NOMO-1 treated with dmso at 0.1 percent for 144 hours (cell line): ENCODE measurements around the gene KRAS.

Source experiments
- DNase-seq: peaks from one replicate; lab custom pipeline; 2025; ENCODE audit not compliant: unreplicated experiment; lab: John Stamatoyannopoulos, UW

KRAS gene

GRCh38 chr12:25256826-25257225 lies 6.1 kb upstream of the KRAS start:
- DNase-seq: no peak

GRCh38 chr12:25256005-25256404 lies 5.3 kb upstream of the KRAS start:
- DNase-seq: no peak

- no peak for DNase-seq
Measured at GRCh38 chr12:25254271-25254880, 3.6 kb upstream of the KRAS start.

- no peak for DNase-seq
Measured at GRCh38 chr12:25253371-25254068, 2.8 kb upstream of the KRAS start.

- no peak for DNase-seq
Measured at GRCh38 chr12:25252946-25253345, 2.2 kb upstream of the KRAS start.

- no peak for DNase-seq
Measured at GRCh38 chr12:25251769-25252168, 1.0 kb upstream of the KRAS start.

GRCh38 chr12:25249931-25250738 lies 594 bp downstream of the KRAS start:
- peak; percentile 43 for DNase-seq

- no peak for DNase-seq
Measured at GRCh38 chr12:25248732-25249131, 2.0 kb downstream of the KRAS start.

- DNase-seq: no peak
Measured at GRCh38 chr12:25248137-25248536, 2.6 kb downstream of the KRAS start.

- DNase-seq: no peak
Measured at GRCh38 chr12:25245491-25245890, 5.2 kb downstream of the KRAS start.

- DNase-seq: no peak
Measured at GRCh38 chr12:25243680-25243990, 7.1 kb downstream of the KRAS start.

GRCh38 chr12:25242981-25243679 lies 7.6 kb downstream of the KRAS start:
- no peak for DNase-seq

GRCh38 chr12:25241167-25242020 lies 9.3 kb downstream of the KRAS start:
- no peak for DNase-seq

GRCh38 chr12:25236626-25237025 lies 14.1 kb downstream of the KRAS start:
- DNase-seq: no peak

- no peak for DNase-seq
Measured at GRCh38 chr12:25236190-25236589, 14.5 kb downstream of the KRAS start.

GRCh38 chr12:25213338-25213737 lies 37.4 kb downstream of the KRAS start:
- DNase-seq: no peak

GRCh38 chr12:25208554-25208953 lies 42.2 kb downstream of the KRAS start:
- DNase-seq: no peak

- no peak for DNase-seq
Measured at GRCh38 chr12:25207846-25208245, 42.9 kb downstream of the KRAS start.

- no peak for DNase-seq
Measured at GRCh38 chr12:25207411-25207810, 43.3 kb downstream of the KRAS start.

GRCh38 chr12:25202137-25202536 lies 48.6 kb downstream of the KRAS start:
- DNase-seq: no peak

- no peak for DNase-seq
Measured at GRCh38 chr12:25200703-25201102, 50.0 kb downstream of the KRAS start.
